ENCODE measurements around the gene SLC17A7.

SLC17A7 gene

DNA sequence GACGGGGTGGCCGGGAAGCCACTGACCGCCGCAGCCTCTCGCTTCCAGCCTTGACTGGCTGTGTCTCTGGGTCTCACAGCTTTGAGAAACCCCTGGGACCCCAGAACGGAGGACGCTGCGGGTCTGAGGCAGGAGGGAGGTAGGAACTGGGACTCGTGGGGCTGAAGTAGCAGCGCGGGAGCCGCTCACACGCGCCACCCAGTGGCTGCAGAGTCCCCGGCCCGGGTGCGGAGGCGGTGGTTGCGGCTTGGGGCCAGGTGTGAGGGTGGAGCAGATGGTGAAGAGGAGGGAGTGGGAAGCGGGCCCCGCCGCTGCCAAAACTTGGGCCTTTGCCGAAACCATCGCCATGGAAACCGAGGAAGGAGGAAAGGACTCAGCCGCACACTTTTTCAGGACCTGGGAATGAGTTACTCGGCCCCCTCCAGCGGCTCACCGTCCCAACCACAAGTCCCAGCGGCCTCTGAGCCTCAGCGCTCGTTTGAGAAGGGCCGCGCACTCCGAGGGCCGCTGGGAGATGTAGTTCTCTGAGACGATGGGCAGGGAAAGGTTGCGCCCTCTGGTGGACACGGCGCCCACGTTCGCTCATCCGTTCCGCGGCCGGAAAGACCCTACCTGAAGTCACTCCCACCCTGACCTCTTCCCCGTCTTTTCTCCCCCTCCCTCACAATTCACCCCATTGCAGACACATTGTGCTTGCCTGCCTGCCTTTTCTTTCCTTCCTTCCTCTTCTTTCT is 2.2 kb upstream of the SLC17A7 start:
- DNase-seq: peak; percentile 92

- DNase-seq: peak; percentile 42
Measured at GRCh38 chr19:49442771-49443365, 1.5 kb upstream of the SLC17A7 start.

DNA sequence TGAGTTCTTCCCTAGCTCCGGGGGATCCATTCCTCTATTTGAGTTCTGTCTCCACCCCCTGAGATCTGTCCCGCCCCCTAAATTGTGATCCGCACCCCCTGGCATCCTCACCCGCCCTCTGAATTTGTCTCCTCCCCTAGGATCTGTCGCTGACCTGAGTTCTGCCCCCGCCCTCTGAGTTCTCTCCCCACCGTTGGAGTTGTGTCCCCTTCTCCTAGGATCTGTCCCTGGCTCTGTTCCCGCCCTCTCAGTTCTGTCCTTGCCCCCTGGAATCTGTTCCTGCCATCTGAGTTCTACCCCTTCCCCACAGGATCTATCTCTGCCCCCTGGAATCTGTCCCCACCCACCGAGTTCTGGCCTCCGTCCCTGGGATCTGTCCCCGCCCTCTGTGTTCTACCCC is 1.0 kb upstream of the SLC17A7 start:
- DNase-seq: no peak

DNA sequence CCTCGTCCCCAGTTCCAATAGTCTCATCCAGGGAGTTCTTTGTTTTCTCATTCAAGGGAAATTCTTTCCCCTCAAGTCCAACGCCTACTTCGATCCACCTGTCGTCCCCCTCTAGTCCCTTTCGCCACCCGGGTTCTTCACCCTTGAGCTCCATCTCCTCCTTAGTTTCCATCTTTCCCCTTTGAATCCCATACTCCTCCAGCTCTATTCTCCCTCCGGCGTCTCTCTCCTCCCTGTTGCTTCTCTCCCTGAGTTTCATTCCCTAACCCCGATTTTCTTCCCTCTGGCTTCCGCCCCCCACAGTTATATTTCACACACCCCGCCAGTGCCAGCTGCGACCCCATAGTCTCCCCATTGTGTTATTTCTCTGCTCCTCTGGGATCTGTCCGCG is 628 bp upstream of the SLC17A7 start:
- DNase-seq: no peak

- no peak for DNase-seq
Measured at GRCh38 chr19:49440439-49441209, 703 bp downstream of the SLC17A7 start.

DNA sequence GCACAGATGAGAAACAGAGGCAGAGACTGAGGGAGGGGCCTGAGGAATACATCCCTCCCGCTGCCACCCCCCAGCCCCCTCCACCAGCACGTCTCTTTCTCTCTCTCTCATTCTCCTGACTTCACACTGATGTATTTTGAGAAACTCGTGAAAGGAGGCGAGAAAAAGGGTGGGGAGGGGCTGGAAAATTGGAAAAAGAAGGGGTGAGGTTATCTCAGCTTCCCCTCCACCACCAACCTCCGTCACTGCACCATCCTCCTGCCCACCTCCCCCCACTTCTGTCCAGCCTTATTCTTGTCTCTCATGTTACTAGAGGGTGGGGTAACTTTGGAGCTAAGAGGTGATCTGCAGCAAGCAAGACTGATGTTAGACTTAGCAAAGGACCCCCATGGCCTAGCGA is 1.5 kb downstream of the SLC17A7 start:
- no peak for DNase-seq

- DNase-seq: no peak
Measured at GRCh38 chr19:49438261-49438660, 3.1 kb downstream of the SLC17A7 start.

- DNase-seq: no peak
Measured at GRCh38 chr19:49437231-49437630, 4.1 kb downstream of the SLC17A7 start.

GRCh38 chr19:49436381-49437017 is 4.8 kb downstream of the SLC17A7 start:
- DNase-seq: peak; percentile 53

DNA sequence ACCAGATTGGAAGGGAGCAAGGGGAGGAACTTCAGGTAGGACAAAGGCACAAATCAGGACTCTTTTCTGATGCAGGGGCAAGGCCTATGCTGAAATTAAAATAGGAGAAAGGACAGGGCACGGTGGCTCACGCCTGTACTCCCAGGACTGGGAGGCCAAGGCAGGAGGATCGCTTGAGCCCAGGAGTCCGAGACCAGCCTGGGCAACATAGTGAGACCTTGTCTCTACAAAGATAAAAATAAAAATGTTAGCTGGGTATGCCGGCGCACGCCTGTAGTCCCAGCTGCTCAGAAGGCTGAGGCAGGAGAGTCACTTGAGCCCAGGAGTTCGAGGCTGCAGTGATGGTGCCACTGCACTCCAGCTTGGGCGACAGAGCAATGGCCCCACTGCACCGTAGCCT is 5.7 kb downstream of the SLC17A7 start:
- no peak for DNase-seq

GRCh38 chr19:49434907-49435583 is 6.3 kb downstream of the SLC17A7 start:
- DNase-seq: no peak

GRCh38 chr19:49433240-49433901 is 8.0 kb downstream of the SLC17A7 start:
- DNase-seq: no peak

DNA sequence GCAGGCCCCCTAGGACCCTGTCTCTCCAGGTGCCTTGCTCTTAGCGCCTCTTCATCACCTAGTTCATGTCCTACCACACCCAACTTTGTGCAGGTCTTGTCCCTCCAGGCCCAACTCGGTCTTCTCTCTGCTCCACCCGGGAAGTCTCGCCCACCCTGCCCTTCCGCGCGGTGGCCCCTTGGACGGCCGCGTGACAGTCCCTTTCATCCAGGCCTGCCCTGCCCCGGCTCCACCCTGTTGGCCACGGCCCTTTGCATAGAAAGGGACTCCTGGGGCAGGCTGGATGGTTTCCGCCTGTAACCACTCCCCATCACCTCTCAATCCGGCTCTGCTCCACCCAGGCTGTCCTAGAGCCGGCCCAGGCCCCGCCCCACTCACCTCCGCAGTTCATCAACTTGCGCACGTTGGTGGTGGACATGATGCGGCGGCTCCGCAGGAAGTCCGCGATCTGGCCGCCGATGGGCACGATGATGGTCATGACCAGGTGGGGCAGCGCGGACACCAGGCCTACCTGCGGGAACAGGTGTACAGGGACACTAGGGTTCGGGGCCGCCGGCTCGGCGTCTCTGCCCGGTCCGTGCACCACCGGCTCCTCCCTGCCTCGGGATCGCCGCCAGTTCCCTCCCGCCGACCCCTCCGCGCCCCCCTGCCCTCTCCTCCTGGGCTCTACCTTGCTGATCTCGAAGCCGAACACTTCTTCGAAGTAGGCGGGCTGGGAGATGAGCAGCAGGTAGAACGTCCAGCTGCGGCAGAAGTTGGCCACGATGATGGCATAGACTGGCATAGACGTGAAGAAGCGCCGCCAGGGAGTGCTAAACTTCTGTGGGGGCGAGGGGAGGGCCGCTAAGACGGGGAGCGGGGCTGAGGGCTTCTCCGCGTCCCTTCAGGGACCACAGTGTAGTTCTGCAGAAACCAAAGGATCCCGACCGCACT is 8.9 kb downstream of the SLC17A7 start:
- DNase-seq: no peak

DNA sequence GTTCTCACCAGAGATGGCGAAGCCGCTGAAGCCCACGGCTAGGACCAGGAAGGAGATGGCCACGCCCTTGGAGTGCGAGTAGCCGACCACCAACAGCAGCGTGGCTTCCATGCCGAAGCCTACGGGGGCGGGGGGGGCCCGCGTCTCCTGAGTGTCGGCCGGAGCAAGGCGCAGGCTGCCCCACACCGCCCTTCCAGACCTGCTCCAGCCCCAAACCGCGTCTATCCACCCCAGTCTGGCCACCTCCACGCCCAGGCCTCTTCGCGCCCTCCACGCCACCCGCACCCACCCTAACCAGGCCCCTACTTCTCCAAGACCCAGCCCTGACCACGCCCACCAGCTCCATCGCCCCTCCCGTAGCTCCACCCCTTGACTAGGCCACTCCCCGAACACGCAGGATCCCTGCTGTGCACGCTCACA is 10.0 kb downstream of the SLC17A7 start:
- DNase-seq: no peak

GRCh38 chr19:49430678-49431329 is 10.5 kb downstream of the SLC17A7 start:
- no peak for DNase-seq

DNA sequence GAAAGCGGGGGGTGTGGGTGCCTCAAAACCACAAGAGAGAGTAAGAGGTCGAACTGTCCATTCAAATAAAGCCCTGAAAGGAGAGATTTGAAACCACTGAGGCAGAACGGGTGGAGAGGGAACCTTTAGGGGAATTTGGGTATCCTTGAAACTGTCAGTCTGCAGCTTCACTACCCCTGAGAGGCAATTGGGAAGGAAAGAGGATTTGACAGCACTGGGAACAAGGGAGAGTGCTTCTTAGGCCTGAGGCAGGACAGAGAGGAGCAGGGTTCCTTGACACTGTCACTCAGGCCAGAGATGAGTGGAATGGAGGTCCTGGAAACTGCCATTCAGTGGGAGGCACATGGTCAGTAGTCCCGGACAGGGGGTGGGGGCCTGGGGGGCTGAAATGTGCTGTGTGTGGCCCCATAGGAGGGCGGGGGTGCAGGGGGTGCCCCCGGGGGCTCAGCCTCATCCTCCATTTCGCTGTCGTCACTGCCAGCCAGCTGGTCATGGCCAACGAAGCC is 11.1 kb downstream of the SLC17A7 start:
- DNase-seq: no peak

GRCh38 chr19:49428547-49429451 is 12.5 kb downstream of the SLC17A7 start:
- no peak for DNase-seq

GRCh38 chr19:49427855-49428546 is 13.3 kb downstream of the SLC17A7 start:
- no peak for DNase-seq

DNA sequence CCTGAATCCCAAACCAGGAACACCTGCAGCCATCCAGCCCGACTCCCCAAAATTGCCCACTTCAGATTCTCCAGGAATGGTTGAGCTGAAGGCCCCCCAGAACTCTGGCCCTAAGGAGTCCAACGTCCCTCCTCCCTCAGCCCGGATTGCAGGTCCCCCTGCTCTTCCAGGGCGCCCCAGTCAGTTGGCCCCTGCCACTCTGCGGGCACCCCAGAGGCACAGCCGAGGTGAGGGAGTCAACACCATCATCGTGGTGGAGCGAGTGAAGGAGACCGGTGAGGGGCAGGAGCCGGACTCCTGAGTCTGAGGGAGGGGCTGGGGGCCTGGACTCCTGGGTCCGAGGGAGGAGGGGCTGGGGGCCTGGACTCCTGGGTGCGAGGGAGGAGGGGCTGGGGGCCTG is 14.0 kb downstream of the SLC17A7 start:
- no peak for DNase-seq

Measured in CD4-positive, alpha-beta T cell treated with Interferon gamma for 1 hour (primary cell).